Cerebellar nuclear complex (tissue), 1 donor: Measurements from ENCODE around the gene COIL.
A peak's percentile ranks its signal among the peaks of the same experiment; 100 is the strongest.

Experiments
- DNase-seq, 2 experiments: peaks; one replicate each; lab custom pipeline; 2025; lab: John Stamatoyannopoulos, UW

COIL gene

GRCh38 chr17:56935461-56935860 is 25.4 kb downstream of the COIL start:
- no peak for DNase-seq

GRCh38 chr17:56934280-56934679 is 26.6 kb downstream of the COIL start:
- DNase-seq, result no peak

- no peak for DNase-seq
Measured at GRCh38 chr17:56933868-56934267, 27.0 kb downstream of the COIL start.

GRCh38 chr17:56933151-56933745 is 27.6 kb downstream of the COIL start:
- no peak for DNase-seq

- no peak for DNase-seq
Measured at GRCh38 chr17:56930739-56931337, 30.0 kb downstream of the COIL start.

GRCh38 chr17:56929362-56929969 is 31.4 kb downstream of the COIL start:
- DNase-seq, result no peak

GRCh38 chr17:56928586-56928985 is 32.3 kb downstream of the COIL start:
- DNase-seq, result no peak

- no peak for DNase-seq
Measured at GRCh38 chr17:56926704-56927103, 34.1 kb downstream of the COIL start.

GRCh38 chr17:56926270-56926669 is 34.6 kb downstream of the COIL start:
- DNase-seq, result no peak

GRCh38 chr17:56925088-56925487 is 35.8 kb downstream of the COIL start:
- DNase-seq, result no peak

- DNase-seq, result no peak
Measured at GRCh38 chr17:56919717-56920116, 41.1 kb downstream of the COIL start.

- DNase-seq, result no peak
Measured at GRCh38 chr17:56918916-56919315, 41.9 kb downstream of the COIL start.

- no peak for DNase-seq
Measured at GRCh38 chr17:56917559-56918296, 43.1 kb downstream of the COIL start.

GRCh38 chr17:56914581-56915273 is 46.1 kb downstream of the COIL start:
- no peak for DNase-seq

GRCh38 chr17:56913867-56914580 is 46.8 kb downstream of the COIL start, which contains the start of gene TRIM25:
Gene TRIM25 (minus strand): TSS chr17:56914049. CDS start chr17:56913988, 61 bp downstream.
- DNase-seq, result peak in 1 of 2 experiments; percentile 2

- DNase-seq, result no peak
Measured at GRCh38 chr17:56913353-56913866, 47.4 kb downstream of the COIL start.

- no peak for DNase-seq
Measured at GRCh38 chr17:56913000-56913311, 47.9 kb downstream of the COIL start.

GRCh38 chr17:56912105-56912999 is 48.5 kb downstream of the COIL start:
- no peak for DNase-seq

GRCh38 chr17:56910509-56911235 is 50.2 kb downstream of the COIL start:
- DNase-seq, result no peak
